ENCODE results near the gene PRSS57.
"Not testable (repeated sequence)": the region's sequence is repeated elsewhere in the genome, so short reads cannot be mapped to it uniquely, and the experiment has no call there.

PRSS57 gene

DNA sequence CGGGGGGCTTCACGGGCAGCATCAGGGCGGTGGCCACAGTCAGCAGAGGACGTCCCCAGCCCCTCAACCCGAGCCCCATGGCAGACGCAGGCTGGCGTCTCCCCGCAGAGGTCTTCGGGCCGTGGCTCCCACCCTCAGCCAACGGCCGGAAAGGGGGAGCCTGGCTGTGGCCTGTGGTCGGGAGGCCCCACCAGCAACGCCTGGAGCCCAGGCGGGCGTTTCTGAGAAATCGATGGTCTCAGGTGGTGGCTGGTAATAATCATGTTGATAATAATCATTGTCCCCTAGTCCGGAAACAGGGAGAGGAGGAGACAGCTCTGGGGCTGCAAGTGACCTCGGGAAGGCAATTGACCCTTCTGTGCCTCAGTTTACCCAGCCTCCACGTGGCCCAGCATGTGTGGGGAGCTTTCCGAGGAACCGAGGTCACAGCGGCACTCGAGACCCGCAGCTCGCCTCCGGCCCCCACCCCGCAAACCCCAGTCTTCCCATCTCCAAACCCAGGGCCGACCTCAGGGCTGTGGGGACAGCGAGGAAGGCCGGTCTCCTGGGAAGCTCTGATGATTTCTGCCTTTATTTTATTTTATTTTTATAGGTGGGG, at the start of gene PRSS57:
PRSS57 (minus strand) TSS at position 101 of the 598 bp plus-strand sequence; CDS start at position 79, 22 bp downstream.
- DNase-seq (ENCODE audit: low read depth in 2 of 2), result no peak

DNA sequence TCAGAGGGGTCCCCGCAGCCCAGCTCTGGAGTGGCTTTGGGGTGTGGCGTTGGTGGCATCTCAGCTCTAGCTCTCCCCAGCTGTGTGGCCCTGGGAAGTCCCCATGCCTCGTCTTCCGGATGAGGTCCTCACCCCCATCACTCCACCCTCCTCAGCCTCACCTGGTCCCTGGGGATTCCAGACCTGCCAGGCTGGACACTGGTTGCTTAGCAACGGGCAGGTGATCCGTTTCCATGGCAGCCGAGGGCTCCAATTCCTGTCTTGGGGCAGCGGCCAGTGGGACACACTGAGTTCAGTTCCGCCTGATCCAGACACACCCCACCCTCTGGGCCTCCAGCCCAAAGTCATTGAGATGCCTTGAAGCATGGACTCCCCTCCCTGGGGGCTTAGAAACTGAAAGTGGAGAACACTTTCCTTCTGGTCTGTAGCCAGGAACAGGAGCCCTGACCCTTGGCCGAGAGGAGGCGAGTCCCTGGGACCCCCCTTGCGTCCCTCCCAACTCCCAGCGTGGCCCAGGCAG, 48.0 kb upstream of the PRSS57 start:
- DNase-seq (ENCODE audit: low read depth in 2 of 2), result no peak

- DNase-seq (ENCODE audit: low read depth in 2 of 2), result no peak
These were observed 47.4 kb upstream of the PRSS57 start for GRCh38 chr19:742540-743075.

DNA sequence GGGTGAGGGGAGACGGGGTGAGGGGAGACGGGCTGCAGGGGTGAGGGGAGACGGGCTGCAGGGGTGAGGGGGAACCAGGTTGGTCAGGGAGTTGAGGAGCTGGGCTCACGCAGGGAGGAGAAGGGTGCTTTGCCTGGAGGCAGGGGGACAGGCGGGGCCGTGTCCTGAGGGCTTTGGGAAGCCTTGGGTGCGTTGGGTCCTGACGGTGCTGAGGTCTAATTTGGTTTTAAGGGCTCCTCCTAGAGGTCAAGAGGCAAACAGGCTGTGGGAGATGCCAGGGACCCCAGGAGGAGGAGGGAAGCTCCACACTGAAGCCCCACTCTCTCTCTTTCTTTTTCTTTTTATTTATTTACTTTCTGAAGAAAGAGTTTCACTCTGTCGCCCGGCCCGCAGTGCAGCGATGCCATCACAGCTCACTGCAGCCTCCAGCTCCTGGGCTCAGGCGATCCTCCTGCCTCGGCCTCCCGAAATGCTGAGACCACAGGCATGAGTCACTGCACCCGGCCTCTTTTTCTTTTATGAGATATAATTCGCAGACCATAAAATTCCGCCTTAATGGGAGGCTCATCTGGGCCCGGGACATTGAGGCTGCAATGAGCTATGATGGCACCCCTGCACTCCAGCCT, 46.4 kb upstream of the PRSS57 start:
- DNase-seq (ENCODE audit: low read depth in 2 of 2), result no peak

- not testable (repeated sequence) for DNase-seq (ENCODE audit: low read depth in 2 of 2)
These were observed 45.7 kb upstream of the PRSS57 start for GRCh38 chr19:740816-741505.

DNA sequence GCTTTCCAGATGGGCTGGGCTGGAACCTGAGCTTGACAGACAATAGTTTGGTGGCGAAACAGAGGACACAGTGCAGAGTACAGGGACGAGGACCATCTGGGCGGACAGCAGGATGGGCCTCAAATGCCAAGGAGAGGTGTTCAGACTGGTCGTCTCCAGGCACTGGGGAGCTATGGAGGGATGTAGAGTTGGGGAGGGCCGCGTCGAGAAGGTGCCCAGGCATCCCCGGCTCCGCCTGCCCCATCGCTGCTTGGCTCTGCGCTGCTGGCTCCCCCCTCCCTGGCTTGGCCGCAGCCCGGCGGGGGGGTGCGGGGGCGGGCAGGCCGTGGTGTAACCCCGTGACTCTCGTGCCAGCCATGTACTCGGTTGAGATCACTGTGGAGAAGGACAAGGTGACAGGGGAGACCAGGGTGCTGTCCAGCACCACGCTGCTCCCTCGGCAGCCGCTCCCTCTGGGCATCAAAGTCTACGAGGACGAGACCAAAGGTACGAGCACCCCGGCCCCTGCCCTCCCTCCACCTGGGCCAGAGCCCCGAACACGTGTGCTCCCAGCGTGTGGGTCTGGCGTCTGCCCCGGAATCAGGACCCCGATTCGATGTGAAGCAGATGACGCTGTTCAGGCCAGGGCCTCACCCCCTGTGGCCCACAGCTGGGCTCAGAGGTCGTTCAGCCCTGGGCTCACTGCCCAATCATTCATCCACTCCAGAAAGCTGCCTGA, 44.9 kb upstream of the PRSS57 start:
- DNase-seq (ENCODE audit: low read depth in 2 of 2), result no peak

- DNase-seq (ENCODE audit: low read depth in 2 of 2), result no peak
These were observed 43.4 kb upstream of the PRSS57 start for GRCh38 chr19:738509-739128.

DNA sequence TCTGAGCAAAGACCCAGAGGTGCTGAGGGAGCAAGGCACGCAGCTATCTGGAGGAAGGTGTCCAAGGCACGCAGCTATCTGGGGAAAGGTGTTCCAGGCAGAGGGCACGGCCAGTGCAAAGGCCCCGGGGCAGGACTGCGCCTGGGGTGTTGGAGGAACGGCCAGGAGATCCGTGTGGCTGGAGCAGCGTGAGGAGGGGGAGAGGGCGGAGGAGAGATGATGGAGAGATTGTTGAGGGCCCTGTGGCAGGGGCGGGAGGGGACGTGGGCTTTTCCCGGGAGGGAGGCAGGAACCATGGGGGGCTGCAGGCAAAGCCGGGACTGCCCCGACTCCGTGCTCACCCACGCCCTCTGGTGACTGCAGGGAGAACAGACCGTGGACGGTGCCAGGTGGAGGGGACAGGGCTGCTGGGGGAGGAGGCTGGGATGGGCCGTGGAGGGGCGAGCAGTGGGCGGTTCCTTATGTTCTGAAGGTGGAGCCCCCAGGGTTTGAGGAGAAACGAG, 42.4 kb upstream of the PRSS57 start:
- peak; percentile 9 to 32 for DNase-seq (ENCODE audit: low read depth in 2 of 2)

GRCh38 chr19:736125-736524, 40.9 kb upstream of the PRSS57 start:
- no peak for DNase-seq (ENCODE audit: low read depth in 2 of 2)

DNA sequence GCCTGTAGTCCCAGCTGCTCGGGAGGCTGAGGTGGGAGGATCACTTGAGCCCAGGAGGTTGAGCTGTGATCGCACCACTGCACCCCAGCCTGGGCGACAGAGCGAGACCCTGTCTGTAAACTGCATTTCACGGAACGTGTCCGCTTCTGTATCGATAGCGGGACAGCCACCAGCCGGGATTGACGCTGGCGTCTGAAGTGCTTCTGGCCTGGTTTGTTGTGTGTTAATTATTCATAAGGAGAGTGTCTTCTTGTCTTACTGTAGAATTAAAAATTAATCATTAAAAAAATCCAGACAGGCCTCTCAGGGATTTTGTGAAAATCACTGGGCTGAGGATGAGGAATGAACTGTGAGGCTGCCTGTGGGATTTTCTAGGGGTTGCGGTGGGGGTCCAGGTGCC, 39.5 kb upstream of the PRSS57 start:
- DNase-seq (ENCODE audit: low read depth in 2 of 2), result no peak

- DNase-seq (ENCODE audit: low read depth in 2 of 2), result no peak
These were observed 37.2 kb upstream of the PRSS57 start for GRCh38 chr19:732148-733069.

DNA sequence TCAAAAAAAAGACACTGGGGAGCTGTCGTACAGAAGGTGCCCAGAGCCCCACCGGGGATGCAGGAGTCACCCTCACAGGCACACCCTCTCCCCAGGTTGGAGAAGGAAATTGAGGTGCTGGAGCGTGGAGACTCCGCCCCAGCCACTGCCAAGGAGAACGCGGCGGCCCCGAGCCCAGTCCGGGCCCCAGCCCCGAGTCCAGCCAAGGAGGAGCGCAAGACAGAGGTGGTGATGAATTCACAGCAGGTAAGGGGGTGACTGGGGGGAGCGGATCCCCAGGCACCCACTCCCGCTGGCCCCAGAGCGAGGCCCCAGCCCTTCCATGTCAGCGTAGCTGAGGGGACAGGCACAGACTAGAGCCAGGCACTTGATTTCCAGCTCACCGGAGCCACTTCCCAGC, 35.7 kb upstream of the PRSS57 start:
- DNase-seq (ENCODE audit: low read depth in 2 of 2), result no peak

DNA sequence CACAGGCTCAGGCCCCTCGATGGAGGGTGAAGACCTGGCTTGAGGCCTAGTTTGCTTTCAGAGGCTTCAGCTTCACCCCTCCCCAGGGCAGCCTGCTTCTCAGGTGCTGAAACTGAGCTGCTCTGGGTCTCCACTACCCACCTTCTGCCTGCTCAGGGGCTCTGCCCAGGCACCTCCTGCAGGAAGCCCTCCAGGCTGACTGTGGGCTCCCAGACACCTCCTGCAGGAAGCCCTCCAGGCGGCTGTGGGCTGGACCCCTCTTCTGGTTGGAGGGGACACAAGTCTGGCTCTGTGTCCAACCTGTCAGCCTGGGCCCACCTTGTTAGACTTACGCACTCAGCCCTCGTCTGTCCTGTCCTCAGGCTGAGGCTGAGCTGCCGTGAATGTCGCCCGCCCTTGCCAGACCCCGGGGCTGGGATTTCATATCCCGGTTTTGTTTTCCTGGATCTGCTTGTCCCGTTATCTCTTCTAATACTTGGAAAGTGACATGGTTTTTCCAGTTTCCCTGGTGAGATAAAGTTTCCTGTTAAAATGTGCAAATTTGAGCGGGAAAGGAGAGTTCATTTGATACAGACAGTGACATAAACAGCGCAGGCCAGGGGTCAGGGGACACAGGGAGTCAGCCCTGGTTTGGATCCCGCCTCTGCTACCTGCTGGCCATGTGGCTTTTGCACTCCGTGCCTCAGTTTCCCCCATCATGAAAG, 34.9 kb upstream of the PRSS57 start:
- DNase-seq (ENCODE audit: low read depth in 2 of 2), result no peak

- DNase-seq (ENCODE audit: low read depth in 2 of 2), result not testable (repeated sequence)
These were observed 34.3 kb upstream of the PRSS57 start for GRCh38 chr19:729564-729963.

DNA sequence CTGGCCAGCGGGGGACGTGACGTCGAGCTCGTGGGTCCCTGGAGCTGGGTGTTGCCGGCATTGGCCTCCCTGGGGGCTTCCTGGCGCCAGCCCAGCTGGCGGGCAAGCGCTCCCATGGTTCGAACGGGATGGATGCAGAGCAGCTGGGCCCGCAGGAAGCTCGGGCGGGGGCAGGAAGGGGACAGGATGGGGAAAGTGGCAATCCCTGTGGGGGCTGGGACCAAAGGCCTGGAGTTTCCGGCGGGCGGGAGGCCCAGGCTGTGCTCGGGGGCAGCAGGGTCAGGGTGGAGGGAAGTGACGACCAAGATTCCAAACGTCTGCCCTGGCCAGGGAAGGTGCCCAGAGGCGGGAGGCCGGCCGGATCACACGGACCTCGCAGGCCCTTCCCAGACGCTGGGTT, 32.8 kb upstream of the PRSS57 start:
- no peak for DNase-seq (ENCODE audit: low read depth in 2 of 2)

GRCh38 chr19:726993-727956, 32.0 kb upstream of the PRSS57 start:
- no peak for DNase-seq (ENCODE audit: low read depth in 2 of 2)

GRCh38 chr19:725461-726089, 30.3 kb upstream of the PRSS57 start:
- no peak for DNase-seq (ENCODE audit: low read depth in 2 of 2)

- DNase-seq (ENCODE audit: low read depth in 2 of 2), result no peak
These were observed 28.5 kb upstream of the PRSS57 start for GRCh38 chr19:723714-724113.
